Brain microvascular endothelial cell (primary cell): Measurements from ENCODE around the gene GPRC5D.

Experiments used
- DNase-seq: peaks from one replicate; pipeline ENCODE4 v3.0.0-alpha.2; 2020
- H3K27ac ChIP-seq: fragments of 250-450 bp; sonication (Bioruptor Pico); 2 replicates; pipeline ENCODE4 v1.5.1; 2020; ENCODE audit warnings: mild to moderate bottlenecking, moderate library complexity
- H3K27me3 ChIP-seq: fragments of 250-450 bp; sonication (Bioruptor Pico); replicated peaks from 2 replicates; pipeline ENCODE4 v1.5.1; 2020; ENCODE audit warnings: mild to moderate bottlenecking
- H3K36me3 ChIP-seq: fragments of 250-450 bp; sonication (Bioruptor Pico); replicated peaks from 2 replicates; pipeline ENCODE4 v1.5.1; 2020; ENCODE audit warnings: mild to moderate bottlenecking
- H3K4me3 ChIP-seq: 2 replicates; pipeline ENCODE4 v1.5.1; 2011; ENCODE audit warnings: low read depth, mild to moderate bottlenecking, control low read depth, low read length, moderate library complexity
- CTCF ChIP-seq: IDR thresholded peaks from 2 replicates; pipeline ENCODE4 v1.5.1; 2011; ENCODE audit warnings: low read depth, mild to moderate bottlenecking, moderate library complexity, low read length, control low read depth, inconsistent platforms; ENCODE audit errors: missing control alignments
- in situ Hi-C: cut with HindIII; loops from 2 replicates; pipeline ENCODE4 v1.10.0; 2017; ENCODE audit warnings: low sequenced_read_pairs, low pct_ligation_motif_present

The GPRC5D gene

GRCh38 chr12:12898911-12899511 is 53.0 kb downstream of the GPRC5D start:
- H3K27me3 ChIP-seq: no peaks in the 10 kb centered on the region
- H3K36me3 ChIP-seq: peaks cover 22% of the 10 kb centered on the region
- in situ Hi-C loops: no loop called here
- peak overlapping the region; percentile 85 for H3K27ac ChIP-seq
- no peak overlapping the region for H3K4me3 ChIP-seq
- DNase-seq: no peak
- no peak for TF ChIP-seq CTCF

- no peak for DNase-seq
- no peak for TF ChIP-seq CTCF
- in situ Hi-C loops: no loop called here
- peak overlapping the region; percentile 85 for H3K27ac ChIP-seq
- H3K4me3 ChIP-seq: no peak overlapping the region
- H3K36me3 ChIP-seq: peaks cover 23% of the 10 kb centered on the region
- H3K27me3 ChIP-seq: no peaks in the 10 kb centered on the region
These were observed 53.7 kb downstream of the GPRC5D start for GRCh38 chr12:12898136-12898717.

GRCh38 chr12:12897302-12897701 is 54.7 kb downstream of the GPRC5D start:
- no peak overlapping the region for H3K4me3 ChIP-seq
- peaks cover 32% of the 10 kb centered on the region for H3K36me3 ChIP-seq
- H3K27me3 ChIP-seq: no peaks in the 10 kb centered on the region
- H3K27ac ChIP-seq: no peak overlapping the region
- no peak for DNase-seq
- no peak for TF ChIP-seq CTCF
- in situ Hi-C loops: no loop called here

GRCh38 chr12:12896260-12896659 is 55.7 kb downstream of the GPRC5D start:
- DNase-seq: no peak
- no peaks in the 10 kb centered on the region for H3K27me3 ChIP-seq
- in situ Hi-C loops: no loop called here
- no peak overlapping the region for H3K4me3 ChIP-seq
- H3K36me3 ChIP-seq: peaks cover 32% of the 10 kb centered on the region
- TF ChIP-seq CTCF: no peak
- H3K27ac ChIP-seq: peak overlapping the region; percentile 63

- H3K27ac ChIP-seq: peak overlapping the region; percentile 98
- in situ Hi-C loops: no loop called here
- no peak overlapping the region for H3K4me3 ChIP-seq
- no peaks in the 10 kb centered on the region for H3K27me3 ChIP-seq
- TF ChIP-seq CTCF: no peak
- DNase-seq: no peak
- H3K36me3 ChIP-seq: peaks cover 24% of the 10 kb centered on the region
These were observed 58.5 kb downstream of the GPRC5D start for GRCh38 chr12:12893438-12893837.
